ENCODE measurements around the gene PHLPP1. TPM values are rescaled to one million over a fixed set of nuclear protein-coding genes. Genes with fewer than 3 reads are reported as not detected.

Gene PHLPP1
- total and polyA plus RNA-seq, 2 of the 13 experiments (the other 11 are each of a cell fraction or from before 2014, with no cell fraction given) = 9.8 to 18.5 TPM

DNA sequence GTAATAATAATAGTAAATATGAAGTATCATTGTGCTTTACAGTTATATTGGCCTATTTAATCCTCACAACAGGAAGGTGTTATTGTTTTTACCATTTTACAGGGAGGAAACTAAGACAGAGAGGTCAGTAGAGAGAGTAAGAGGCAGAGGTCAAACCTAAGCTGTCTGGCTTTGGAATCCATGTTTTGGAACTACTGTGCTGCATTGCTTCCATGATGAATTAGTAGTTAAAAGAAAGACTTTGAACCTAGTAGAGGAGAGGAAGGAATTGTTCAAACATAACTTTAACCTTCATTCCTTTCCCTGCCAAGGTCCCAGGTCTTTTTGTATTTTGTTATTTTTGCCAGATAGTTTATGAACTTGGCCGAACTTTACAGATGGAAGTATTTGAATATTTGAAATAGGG is 80.9 kb downstream of the PHLPP1 start (continued):
- TF ChIP-seq EP300 (IDR thresholded peaks at IDR 0.05; ENCODE audit: low read depth in 2 of 2, low read length in 2 of 2) (peak in 1 of 2 experiments; percentile 79; a peak in 2 of 4 replicates), EP300 (CRISPR knock-in tag; IDR thresholded peaks at IDR 0.05; ENCODE audit: borderline replicate concordance) (no peak), HES4 (CRISPR knock-in tag; IDR thresholded peaks at IDR 0.05; ENCODE audit: borderline replicate concordance) (no peak), SAP130 (CRISPR knock-in tag; IDR thresholded peaks at IDR 0.05; ENCODE audit: low read depth) (peak; percentile 79), ZNF235 (CRISPR knock-in tag; IDR thresholded peaks at IDR 0.05; ENCODE audit: borderline replicate concordance) (no peak), ZNF644 (CRISPR knock-in tag; IDR thresholded peaks at IDR 0.05; ENCODE audit: low read depth) (peak; percentile 89), ZKSCAN1 (IDR thresholded peaks at IDR 0.05; ENCODE audit: low read length) (no peak)
- TF ChIP-seq, protein P1, sequence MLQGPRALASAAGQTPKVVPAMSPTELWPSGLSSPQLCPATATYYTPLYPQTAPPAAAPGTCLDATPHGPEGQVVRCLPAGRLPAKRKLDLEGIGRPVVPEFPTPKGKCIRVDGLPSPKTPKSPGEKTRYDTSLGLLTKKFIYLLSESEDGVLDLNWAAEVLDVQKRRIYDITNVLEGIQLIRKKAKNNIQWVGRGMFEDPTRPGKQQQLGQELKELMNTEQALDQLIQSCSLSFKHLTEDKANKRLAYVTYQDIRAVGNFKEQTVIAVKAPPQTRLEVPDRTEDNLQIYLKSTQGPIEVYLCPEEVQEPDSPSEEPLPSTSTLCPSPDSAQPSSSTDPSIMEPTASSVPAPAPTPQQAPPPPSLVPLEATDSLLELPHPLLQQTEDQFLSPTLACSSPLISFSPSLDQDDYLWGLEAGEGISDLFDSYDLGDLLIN (CRISPR knock-in tag; IDR thresholded peaks at IDR 0.05; ENCODE audit: borderline replicate concordance) = no peak
- TF ChIP-seq, protein P2, sequence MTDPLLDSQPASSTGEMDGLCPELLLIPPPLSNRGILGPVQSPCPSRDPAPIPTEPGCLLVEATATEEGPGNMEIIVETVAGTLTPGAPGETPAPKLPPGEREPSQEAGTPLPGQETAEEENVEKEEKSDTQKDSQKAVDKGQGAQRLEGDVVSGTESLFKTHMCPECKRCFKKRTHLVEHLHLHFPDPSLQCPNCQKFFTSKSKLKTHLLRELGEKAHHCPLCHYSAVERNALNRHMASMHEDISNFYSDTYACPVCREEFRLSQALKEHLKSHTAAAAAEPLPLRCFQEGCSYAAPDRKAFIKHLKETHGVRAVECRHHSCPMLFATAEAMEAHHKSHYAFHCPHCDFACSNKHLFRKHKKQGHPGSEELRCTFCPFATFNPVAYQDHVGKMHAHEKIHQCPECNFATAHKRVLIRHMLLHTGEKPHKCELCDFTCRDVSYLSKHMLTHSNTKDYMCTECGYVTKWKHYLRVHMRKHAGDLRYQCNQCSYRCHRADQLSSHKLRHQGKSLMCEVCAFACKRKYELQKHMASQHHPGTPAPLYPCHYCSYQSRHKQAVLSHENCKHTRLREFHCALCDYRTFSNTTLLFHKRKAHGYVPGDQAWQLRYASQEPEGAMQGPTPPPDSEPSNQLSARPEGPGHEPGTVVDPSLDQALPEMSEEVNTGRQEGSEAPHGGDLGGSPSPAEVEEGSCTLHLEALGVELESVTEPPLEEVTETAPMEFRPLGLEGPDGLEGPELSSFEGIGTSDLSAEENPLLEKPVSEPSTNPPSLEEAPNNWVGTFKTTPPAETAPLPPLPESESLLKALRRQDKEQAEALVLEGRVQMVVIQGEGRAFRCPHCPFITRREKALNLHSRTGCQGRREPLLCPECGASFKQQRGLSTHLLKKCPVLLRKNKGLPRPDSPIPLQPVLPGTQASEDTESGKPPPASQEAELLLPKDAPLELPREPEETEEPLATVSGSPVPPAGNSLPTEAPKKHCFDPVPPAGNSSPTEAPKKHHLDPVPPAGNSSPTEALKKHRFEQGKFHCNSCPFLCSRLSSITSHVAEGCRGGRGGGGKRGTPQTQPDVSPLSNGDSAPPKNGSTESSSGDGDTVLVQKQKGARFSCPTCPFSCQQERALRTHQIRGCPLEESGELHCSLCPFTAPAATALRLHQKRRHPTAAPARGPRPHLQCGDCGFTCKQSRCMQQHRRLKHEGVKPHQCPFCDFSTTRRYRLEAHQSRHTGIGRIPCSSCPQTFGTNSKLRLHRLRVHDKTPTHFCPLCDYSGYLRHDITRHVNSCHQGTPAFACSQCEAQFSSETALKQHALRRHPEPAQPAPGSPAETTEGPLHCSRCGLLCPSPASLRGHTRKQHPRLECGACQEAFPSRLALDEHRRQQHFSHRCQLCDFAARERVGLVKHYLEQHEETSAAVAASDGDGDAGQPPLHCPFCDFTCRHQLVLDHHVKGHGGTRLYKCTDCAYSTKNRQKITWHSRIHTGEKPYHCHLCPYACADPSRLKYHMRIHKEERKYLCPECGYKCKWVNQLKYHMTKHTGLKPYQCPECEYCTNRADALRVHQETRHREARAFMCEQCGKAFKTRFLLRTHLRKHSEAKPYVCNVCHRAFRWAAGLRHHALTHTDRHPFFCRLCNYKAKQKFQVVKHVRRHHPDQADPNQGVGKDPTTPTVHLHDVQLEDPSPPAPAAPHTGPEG (CRISPR knock-in tag; IDR thresholded peaks at IDR 0.05) = no peak
